ENCODE results near the gene TXNDC8. TPM values are rescaled to one million over a fixed set of nuclear protein-coding genes. Genes with fewer than 3 reads are reported as not detected.
"Not testable (repeated sequence)": the region's sequence is repeated elsewhere in the genome, so short reads cannot be mapped to it uniquely, and the experiment has no call there.

Gene TXNDC8
- total RNA-seq, 6 donors from 2014 or later: not detected

DNA sequence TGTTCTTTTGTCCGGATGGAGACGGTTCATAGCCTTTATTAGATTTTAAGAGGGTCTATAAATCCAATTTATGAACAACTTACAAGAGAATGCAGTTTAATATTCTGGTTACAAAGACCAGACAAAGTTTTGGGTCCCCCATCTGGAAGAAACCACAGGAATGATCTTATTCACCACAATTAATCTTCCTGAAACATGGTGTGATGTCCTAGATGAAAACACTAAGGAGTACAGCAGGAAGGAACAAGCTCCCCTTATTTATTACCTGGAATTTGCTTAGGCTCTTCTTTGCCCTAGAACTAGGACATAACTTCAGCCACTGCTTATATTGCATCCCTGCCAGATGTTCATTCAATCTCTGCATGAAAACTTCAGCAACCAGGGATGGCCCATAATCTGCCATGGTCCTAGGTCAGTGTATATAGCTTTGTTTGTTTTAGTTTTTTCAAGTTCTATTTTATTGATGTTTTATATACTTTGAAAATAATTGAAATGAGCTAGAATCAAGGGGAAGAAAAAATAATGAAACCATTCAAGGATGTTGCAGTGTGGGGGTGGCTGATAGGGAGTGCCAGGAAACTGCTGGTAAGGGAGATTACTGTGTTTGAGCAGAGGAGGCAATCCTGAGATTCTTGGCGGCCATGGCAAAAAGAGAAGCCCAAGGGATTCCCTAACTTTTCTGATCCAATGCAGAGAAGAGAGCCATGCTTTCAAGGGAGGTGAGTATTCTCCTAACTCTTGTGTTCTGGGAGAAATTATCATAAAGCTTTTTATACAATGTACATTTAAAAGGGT lies 16.8 kb downstream of the TXNDC8 start:
- TF ChIP-seq EP300 (IDR thresholded peaks at IDR 0.05) (no peak), POLR2A (IDR thresholded peaks at IDR 0.05) (no peak), POLR2AphosphoS5 (IDR thresholded peaks at IDR 0.05) (no peak)
- TF ChIP-seq, protein P1, sequence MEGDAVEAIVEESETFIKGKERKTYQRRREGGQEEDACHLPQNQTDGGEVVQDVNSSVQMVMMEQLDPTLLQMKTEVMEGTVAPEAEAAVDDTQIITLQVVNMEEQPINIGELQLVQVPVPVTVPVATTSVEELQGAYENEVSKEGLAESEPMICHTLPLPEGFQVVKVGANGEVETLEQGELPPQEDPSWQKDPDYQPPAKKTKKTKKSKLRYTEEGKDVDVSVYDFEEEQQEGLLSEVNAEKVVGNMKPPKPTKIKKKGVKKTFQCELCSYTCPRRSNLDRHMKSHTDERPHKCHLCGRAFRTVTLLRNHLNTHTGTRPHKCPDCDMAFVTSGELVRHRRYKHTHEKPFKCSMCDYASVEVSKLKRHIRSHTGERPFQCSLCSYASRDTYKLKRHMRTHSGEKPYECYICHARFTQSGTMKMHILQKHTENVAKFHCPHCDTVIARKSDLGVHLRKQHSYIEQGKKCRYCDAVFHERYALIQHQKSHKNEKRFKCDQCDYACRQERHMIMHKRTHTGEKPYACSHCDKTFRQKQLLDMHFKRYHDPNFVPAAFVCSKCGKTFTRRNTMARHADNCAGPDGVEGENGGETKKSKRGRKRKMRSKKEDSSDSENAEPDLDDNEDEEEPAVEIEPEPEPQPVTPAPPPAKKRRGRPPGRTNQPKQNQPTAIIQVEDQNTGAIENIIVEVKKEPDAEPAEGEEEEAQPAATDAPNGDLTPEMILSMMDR (IDR thresholded peaks at IDR 0.05): no peak
- Histone ChIP-seq H3K27ac (no peak overlapping the region), H3K4me1 (peaks cover 0 to 8% (median 2%) of the 10 kb centered on the region in 4 donors), H3K27me3 (no peaks in the 10 kb centered on the region), H3K9me3 (no peaks in the 10 kb centered on the region), H3K4me3 (no peak overlapping the region), H3K36me3 (no peaks in the 10 kb centered on the region)
- ATAC-seq (ENCODE audit: low FRiP score in 2 of 2): no peak
- DNase-seq: no peak
- 71 to 84% methylated on average over 3 of the region's 3 CpGs for WGBS, 2 donors

DNA sequence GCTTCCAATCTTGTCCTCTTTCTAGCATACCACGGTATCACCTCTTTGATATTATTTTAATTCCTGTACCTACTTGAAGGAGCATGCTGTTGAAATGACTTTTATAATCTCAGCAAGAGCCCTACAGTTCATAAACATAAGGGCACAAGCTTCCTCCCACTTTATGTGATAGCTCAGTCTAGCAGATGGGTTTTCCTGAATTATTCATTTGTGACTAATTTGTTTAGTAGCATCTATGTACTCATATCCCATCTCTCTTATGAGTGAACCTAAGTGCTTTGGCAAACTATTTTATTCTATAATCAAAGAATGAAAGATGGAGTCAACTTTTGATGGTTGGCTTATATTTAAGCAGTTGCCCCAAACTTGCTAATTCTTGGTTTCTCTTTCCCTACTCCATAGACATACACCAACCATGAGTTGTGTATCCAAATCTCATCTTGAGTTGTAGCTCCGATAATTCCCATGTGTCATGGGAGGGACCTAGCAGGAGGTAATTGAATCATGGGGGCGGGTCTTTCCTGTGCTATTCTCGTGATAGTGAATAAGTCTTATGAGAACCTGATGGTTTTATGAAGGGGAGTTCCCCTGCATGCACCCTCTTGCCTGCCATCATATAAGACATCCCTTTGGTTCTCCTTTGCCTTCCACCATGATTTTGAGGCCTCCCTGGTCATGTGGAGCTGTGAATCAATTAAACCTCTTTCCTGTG lies 17.7 kb downstream of the TXNDC8 start:
- Histone ChIP-seq H3K4me3 (no peak overlapping the region), H3K36me3 (no peaks in the 10 kb centered on the region), H3K4me1 (peaks cover 0 to 8% (median 2%) of the 10 kb centered on the region in 4 donors), H3K27ac (no peak overlapping the region), H3K27me3 (no peaks in the 10 kb centered on the region), H3K9me3 (no peaks in the 10 kb centered on the region)
- 81 to 86% methylated on average over 4 of the region's 4 CpGs for WGBS, 2 donors
- no peak for TF ChIP-seq POLR2A (IDR thresholded peaks at IDR 0.05)
- TF ChIP-seq, protein P1 (IDR thresholded peaks at IDR 0.05): no peak
- no peak for TF ChIP-seq EP300 (IDR thresholded peaks at IDR 0.05)
- TF ChIP-seq POLR2AphosphoS5 (IDR thresholded peaks at IDR 0.05): no peak
- ATAC-seq (ENCODE audit: low FRiP score in 2 of 2) (no peak), DNase-seq (no peak)

DNA sequence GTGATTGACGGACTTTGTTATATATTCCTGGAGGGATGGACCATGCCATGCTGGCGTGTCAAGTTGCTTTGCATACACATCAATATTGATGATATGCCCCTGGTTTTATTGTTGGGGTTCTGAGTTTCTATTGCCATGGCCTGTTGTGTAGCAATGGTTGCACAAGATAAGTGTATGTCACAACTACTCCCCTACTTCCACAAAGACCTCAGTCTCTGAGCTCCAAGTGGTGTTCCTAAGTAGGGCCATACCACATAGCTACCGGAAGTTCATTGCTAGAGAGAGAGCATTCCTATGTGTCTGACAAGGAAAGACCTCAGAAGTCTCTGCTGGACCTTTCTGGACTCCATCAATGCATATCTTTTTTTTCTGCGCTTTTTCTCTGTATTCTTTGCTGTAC lies 19.8 kb downstream of the TXNDC8 start:
- no peaks in the 10 kb centered on the region for H3K27me3 ChIP-seq
- no peak for ATAC-seq (ENCODE audit: low FRiP score in 2 of 2)

DNA sequence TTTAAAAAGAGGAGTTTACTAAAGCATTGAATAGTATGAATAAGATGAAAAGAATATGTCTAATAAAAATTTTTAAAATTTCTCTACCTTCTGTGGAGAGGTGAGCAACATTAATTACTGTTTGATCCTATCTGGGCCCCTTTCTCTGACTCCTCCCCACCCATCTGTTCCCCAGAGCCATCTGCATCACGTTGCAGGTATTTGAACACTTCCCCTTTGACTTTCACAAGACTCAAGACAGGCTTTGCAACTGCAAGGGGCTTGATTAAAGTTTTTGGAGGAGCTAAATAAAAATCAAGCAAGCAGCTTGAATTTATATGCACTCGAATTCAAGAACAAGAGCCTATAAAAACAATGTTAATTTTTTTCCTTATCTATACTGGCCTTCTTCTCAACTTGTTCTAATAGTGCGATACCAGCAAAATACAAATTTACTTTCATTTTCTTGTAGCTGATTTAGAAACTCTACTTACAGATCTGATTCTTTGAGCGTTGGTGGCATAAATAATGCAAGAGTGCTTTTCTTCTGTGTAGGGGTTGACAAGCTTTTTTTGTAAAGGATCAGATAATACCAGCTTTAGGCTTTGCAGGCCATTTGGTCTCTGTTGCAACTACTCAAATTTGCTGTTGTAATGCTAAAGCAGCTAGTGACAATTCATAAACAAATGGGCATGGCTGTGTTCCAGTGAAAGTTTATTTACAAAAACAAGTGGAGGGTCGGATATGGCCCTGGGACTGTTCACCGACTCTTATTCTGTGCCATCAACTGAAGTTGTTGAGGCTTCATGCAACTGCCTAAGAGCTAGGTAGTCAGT lies 21.2 kb downstream of the TXNDC8 start:
- 28 to 30% methylated on average over 6 of the region's 6 CpGs for WGBS, 2 donors
- DNase-seq: no peak
- H3K9me3 ChIP-seq: peaks cover 0 to 11% (median 0%) of the 10 kb centered on the region in 4 donors
- no peak for ATAC-seq (ENCODE audit: low FRiP score in 2 of 2)
- TF ChIP-seq EP300 (IDR thresholded peaks at IDR 0.05) (no peak), POLR2A (IDR thresholded peaks at IDR 0.05) (no peak), POLR2AphosphoS5 (IDR thresholded peaks at IDR 0.05) (no peak)
- TF ChIP-seq, protein P1 (IDR thresholded peaks at IDR 0.05): no peak
- no peaks in the 10 kb centered on the region for H3K36me3 ChIP-seq
- peak overlapping the region in 1 of 4 donors; percentile 54 for H3K27ac ChIP-seq
- H3K27me3 ChIP-seq: no peaks in the 10 kb centered on the region
- H3K4me3 ChIP-seq: peak overlapping the region in 1 of 4 donors; percentile 8
- H3K4me1 ChIP-seq: peaks cover 0 to 8% (median 2%) of the 10 kb centered on the region in 4 donors

More for the DNA sequence above, 19.8 kb downstream of the TXNDC8 start:
- Histone ChIP-seq H3K4me1 (peaks cover 0 to 8% (median 2%) of the 10 kb centered on the region in 4 donors), H3K27ac (no peak overlapping the region), H3K9me3 (no peaks in the 10 kb centered on the region), H3K4me3 (no peak overlapping the region), H3K36me3 (no peaks in the 10 kb centered on the region)
- DNase-seq: no peak
- WGBS, 2 donors: 80 to 88% methylated on average over 4 of the region's 4 CpGs
- TF ChIP-seq POLR2A (IDR thresholded peaks at IDR 0.05) (no peak), EP300 (IDR thresholded peaks at IDR 0.05) (no peak), POLR2AphosphoS5 (IDR thresholded peaks at IDR 0.05) (no peak)
- TF ChIP-seq, protein P1 (IDR thresholded peaks at IDR 0.05): no peak

DNA sequence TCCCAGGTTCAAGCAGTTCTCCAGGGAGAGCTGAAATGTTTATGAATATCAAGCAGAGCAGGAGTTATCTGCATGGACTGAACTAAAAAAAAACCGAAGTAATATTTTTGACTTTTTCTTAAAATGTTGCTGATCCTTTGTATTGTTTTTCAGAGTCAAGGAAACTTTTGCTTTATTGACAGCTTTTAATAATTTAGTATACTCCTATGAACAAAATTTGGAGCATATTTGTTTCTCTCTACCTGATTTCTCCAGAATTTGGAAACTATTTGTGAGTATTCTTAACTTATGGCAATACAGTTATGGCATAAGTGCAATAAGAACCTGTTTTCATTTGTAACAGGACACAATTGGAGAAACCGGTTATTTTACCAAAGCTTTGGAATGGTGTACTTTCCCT lies 25.7 kb downstream of the TXNDC8 start:
- not testable (repeated sequence) for DNase-seq; H3K27ac ChIP-seq; H3K4me1 ChIP-seq; ATAC-seq (ENCODE audit: low FRiP score in 2 of 2); H3K36me3 ChIP-seq; H3K27me3 ChIP-seq; H3K4me3 ChIP-seq
- 92 to 97% methylated on average over 2 of the region's 2 CpGs for WGBS, 2 donors
- peaks cover 0 to 11% (median 0%) of the 10 kb centered on the region in 4 donors for H3K9me3 ChIP-seq
